ENCODE results near the gene BANF2.

Gene BANF2

DNA sequence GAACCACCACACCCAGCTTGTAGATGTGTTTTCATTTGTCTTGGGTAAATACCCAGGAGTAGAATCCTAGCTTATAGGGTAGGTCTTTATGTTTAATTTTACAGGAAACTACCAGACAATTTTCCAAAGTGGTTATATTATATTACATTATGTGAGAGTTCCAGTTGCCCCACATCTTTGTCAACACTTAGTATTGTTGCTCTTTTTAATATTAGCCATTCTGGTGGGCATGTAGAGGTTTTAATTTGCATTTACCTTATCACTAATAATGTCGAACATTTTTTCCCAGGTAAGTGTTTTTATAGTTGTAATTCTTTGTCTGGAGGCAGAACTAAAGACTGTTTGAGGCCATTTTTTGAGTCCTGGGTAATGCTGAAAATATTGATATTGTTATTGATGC lies 3.5 kb upstream of the BANF2 start:
- no peak for DNase-seq
- Histone ChIP-seq H3K4me3 (ENCODE audit: low read depth, low read length) (no peak overlapping the region), H3K4me1 (no peaks in the 10 kb centered on the region), H3K36me3 (no peaks in the 10 kb centered on the region), H3K27me3 (no peaks in the 10 kb centered on the region), H3K9me3 (no peaks in the 10 kb centered on the region)
- TF ChIP-seq, protein P1, sequence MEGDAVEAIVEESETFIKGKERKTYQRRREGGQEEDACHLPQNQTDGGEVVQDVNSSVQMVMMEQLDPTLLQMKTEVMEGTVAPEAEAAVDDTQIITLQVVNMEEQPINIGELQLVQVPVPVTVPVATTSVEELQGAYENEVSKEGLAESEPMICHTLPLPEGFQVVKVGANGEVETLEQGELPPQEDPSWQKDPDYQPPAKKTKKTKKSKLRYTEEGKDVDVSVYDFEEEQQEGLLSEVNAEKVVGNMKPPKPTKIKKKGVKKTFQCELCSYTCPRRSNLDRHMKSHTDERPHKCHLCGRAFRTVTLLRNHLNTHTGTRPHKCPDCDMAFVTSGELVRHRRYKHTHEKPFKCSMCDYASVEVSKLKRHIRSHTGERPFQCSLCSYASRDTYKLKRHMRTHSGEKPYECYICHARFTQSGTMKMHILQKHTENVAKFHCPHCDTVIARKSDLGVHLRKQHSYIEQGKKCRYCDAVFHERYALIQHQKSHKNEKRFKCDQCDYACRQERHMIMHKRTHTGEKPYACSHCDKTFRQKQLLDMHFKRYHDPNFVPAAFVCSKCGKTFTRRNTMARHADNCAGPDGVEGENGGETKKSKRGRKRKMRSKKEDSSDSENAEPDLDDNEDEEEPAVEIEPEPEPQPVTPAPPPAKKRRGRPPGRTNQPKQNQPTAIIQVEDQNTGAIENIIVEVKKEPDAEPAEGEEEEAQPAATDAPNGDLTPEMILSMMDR (IDR thresholded peaks at IDR 0.05; ENCODE audit: low read depth, low read length) = no peak

DNA sequence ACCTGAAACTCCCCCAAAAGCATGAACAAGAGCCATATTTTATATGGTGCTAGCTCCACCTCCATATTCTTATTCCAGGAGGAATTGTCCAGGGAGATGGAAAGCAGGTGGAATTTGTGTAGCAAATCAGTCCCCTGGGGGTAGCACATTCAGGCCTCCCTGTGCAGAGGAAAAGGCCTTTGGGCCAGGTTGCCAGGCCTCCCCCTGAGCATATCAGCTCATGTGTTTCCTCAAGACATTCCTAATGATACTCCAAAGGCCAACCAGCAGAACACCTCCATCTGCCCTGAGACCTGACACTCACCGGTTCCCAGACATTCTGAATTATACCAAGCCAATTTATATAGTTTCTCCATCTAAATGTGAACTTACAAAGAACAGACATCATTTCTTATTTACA lies 2.6 kb upstream of the BANF2 start:
- TF ChIP-seq, protein P1 (IDR thresholded peaks at IDR 0.05; ENCODE audit: low read depth, low read length) = no peak
- Histone ChIP-seq H3K27me3 (no peaks in the 10 kb centered on the region), H3K4me3 (ENCODE audit: low read depth, low read length) (no peak overlapping the region), H3K36me3 (no peaks in the 10 kb centered on the region), H3K9me3 (no peaks in the 10 kb centered on the region), H3K4me1 (no peaks in the 10 kb centered on the region)
- DNase-seq = no peak

- no peaks in the 10 kb centered on the region for H3K36me3 ChIP-seq
- no peak for DNase-seq
- no peak overlapping the region for H3K4me3 ChIP-seq (ENCODE audit: low read depth, low read length)
- TF ChIP-seq, protein P1 (IDR thresholded peaks at IDR 0.05; ENCODE audit: low read depth, low read length) = no peak
- no peaks in the 10 kb centered on the region for H3K4me1 ChIP-seq
- H3K27me3 ChIP-seq = no peaks in the 10 kb centered on the region
- no peaks in the 10 kb centered on the region for H3K9me3 ChIP-seq
Observed at GRCh38 chr20:17698384-17698783, 1.4 kb upstream of the BANF2 start.

DNA sequence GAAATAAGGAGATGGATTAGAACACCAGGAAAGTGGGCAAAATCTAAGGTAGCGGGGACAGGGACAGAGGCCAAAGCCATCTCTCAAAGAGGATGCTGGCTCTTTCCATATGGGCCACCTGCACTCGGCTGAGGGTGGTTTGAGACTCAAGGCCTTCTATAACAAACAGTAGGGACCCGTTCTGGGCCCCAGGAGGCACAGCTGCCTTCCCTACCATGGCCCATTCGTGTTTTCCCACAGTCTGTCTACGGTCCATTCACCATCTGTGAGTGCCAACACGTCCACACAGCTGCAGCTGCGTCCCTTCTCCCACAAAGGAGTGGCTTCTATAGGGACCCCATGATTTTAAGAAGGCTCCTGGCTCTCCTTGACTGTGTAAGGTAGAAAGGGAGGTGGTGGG lies 871 bp downstream of the BANF2 start:
- TF ChIP-seq, protein P1 (IDR thresholded peaks at IDR 0.05; ENCODE audit: low read depth, low read length) = no peak
- H3K4me1 ChIP-seq = no peaks in the 10 kb centered on the region
- DNase-seq = no peak
- H3K9me3 ChIP-seq = no peaks in the 10 kb centered on the region
- no peak overlapping the region for H3K4me3 ChIP-seq (ENCODE audit: low read depth, low read length)
- H3K27me3 ChIP-seq = no peaks in the 10 kb centered on the region
- H3K36me3 ChIP-seq = no peaks in the 10 kb centered on the region

DNA sequence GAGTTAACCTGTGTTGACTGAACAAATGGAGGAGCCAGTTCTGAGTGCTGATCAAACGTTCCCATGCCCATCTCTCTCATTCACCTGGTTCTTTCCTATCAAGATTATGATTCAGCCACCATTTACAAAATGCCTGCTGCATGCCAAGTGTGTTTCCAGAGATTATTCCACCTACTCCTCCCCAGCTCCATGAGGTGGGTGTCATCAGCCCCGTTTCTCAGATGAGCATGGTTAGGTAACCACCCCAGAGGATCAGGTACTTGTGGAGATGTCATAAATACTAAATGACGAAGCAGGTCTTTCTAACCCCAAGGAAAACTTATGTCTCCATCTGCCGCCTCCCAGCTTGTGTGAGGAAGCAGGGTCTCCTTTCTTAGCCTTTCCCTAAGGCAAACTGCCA lies 2.1 kb downstream of the BANF2 start:
- Histone ChIP-seq H3K27me3 (no peaks in the 10 kb centered on the region), H3K36me3 (no peaks in the 10 kb centered on the region), H3K4me3 (ENCODE audit: low read depth, low read length) (no peak overlapping the region), H3K9me3 (no peaks in the 10 kb centered on the region), H3K4me1 (no peaks in the 10 kb centered on the region)
- TF ChIP-seq, protein P1 (IDR thresholded peaks at IDR 0.05; ENCODE audit: low read depth, low read length) = no peak
- DNase-seq = no peak

DNA sequence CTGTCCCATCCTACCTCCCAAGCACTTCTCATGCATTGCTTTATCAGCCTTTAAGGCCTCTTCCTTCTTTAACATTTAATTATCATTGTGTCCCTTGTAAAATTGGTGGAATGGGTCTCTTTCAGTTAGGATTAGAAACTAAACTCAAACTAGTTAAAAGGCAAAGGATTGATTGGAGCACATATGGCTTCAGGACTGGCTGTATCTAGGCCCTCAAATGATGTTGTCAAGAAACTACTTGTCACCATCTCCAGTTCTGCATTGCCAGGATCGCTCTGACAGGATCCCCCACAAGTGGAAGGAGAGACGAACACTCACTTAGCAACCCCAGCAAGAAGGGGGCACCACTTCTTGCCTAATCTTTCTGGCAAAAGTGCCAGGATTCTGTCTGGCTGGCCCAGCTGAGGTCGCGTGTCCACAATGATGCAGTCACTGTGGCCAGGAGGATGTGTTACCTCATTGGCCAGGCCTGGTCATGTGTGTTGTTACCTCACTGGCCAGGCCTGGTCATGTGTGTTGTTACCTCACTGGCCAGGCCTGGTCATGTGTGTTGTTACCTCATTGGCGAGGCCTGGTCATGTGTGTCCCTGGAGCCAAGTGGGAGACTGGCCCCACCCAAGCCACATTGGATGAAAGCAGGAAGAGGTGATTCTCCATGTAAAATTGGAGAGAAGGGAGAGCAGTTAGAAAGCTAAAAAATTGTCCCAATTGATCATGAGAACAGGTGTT lies 5.0 kb downstream of the BANF2 start:
- no peak for DNase-seq
- TF ChIP-seq, protein P1 (IDR thresholded peaks at IDR 0.05; ENCODE audit: low read depth, low read length) = no peak
- no peaks in the 10 kb centered on the region for H3K36me3 ChIP-seq
- H3K4me1 ChIP-seq = no peaks in the 10 kb centered on the region
- H3K9me3 ChIP-seq = no peaks in the 10 kb centered on the region
- no peak overlapping the region for H3K4me3 ChIP-seq (ENCODE audit: low read depth, low read length)
- no peaks in the 10 kb centered on the region for H3K27me3 ChIP-seq

Measured in BE2C (cell line).